Measurements from ENCODE around the gene MAPK8IP3.

MAPK8IP3 gene

DNA sequence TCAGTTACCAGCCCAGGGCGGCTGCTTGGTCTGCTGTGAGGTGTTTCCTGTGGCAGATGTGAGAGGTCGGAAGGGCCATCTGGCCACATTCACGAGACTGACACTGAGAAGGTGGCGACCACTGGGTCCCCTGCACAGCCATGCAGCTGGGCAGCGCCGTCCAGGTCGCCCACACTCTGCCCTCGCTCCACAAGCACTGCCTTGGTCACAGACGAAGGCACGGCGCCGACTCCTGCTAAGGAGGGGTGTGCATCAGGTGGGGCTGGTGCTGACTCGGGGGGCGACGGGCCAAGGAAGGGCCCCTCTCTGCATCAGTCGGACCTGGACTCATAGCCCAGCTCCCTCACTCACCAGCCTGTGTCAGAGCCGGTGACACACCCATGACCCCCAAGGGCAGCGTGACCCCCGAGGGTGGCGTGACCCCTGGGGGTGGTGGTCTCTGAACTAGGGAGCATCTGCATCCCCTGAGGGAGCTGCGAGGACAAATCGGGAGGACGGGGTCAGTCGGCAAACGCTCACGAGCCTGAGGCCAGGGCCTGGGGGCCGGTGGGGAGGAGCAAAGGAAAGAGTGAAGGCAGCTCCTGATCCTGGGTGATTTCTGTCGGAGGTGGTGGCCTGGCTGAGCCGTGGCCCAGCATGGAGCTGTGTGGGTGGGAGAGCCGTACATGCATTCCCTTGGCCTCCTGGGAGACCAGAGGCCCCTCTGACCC, 34.9 kb downstream of the MAPK8IP3 start:
- TF ChIP-seq, protein P1, sequence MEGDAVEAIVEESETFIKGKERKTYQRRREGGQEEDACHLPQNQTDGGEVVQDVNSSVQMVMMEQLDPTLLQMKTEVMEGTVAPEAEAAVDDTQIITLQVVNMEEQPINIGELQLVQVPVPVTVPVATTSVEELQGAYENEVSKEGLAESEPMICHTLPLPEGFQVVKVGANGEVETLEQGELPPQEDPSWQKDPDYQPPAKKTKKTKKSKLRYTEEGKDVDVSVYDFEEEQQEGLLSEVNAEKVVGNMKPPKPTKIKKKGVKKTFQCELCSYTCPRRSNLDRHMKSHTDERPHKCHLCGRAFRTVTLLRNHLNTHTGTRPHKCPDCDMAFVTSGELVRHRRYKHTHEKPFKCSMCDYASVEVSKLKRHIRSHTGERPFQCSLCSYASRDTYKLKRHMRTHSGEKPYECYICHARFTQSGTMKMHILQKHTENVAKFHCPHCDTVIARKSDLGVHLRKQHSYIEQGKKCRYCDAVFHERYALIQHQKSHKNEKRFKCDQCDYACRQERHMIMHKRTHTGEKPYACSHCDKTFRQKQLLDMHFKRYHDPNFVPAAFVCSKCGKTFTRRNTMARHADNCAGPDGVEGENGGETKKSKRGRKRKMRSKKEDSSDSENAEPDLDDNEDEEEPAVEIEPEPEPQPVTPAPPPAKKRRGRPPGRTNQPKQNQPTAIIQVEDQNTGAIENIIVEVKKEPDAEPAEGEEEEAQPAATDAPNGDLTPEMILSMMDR (IDR thresholded peaks at IDR 0.05; ENCODE audit: insufficient read depth, low read depth, low read length, missing control alignments), result no peak
- no peak for DNase-seq (ENCODE audit: low read depth)
- no peak overlapping the region for H3K4me3 ChIP-seq (ENCODE audit: low read depth, low read length)

DNA sequence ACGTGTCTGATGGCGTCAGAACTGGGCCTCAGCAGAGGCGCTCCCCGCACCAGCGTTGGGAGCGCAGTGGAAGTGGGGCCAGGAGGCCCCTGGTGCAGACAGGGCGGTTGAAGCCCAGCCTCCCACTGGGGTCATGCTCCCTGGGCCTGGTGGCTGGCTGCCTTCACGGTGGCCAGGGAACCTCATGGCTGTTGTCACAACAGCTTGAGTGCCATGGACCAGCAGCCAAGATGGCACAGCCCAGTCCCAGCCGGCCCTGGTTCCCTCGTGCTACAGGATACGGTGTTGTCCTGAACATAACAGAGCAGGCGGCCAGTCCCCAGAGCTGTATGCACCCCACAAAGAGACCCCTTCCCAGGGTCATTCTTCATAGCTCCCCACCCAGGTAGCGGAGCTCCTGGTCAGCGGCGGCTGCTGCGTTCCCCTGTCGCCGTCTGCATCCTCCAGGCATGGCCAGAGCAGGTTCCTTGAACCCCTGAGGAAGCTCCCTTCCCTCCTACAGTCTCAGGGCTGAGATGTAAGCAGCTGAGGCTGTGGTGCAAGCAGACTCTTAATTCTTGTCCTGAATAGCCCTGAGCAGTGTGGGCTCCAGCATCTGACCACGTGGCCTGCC, 35.7 kb downstream of the MAPK8IP3 start:
- TF ChIP-seq, protein P1 (IDR thresholded peaks at IDR 0.05; ENCODE audit: insufficient read depth, low read depth, low read length, missing control alignments), result no peak
- DNase-seq (ENCODE audit: low read depth), result no peak

DNA sequence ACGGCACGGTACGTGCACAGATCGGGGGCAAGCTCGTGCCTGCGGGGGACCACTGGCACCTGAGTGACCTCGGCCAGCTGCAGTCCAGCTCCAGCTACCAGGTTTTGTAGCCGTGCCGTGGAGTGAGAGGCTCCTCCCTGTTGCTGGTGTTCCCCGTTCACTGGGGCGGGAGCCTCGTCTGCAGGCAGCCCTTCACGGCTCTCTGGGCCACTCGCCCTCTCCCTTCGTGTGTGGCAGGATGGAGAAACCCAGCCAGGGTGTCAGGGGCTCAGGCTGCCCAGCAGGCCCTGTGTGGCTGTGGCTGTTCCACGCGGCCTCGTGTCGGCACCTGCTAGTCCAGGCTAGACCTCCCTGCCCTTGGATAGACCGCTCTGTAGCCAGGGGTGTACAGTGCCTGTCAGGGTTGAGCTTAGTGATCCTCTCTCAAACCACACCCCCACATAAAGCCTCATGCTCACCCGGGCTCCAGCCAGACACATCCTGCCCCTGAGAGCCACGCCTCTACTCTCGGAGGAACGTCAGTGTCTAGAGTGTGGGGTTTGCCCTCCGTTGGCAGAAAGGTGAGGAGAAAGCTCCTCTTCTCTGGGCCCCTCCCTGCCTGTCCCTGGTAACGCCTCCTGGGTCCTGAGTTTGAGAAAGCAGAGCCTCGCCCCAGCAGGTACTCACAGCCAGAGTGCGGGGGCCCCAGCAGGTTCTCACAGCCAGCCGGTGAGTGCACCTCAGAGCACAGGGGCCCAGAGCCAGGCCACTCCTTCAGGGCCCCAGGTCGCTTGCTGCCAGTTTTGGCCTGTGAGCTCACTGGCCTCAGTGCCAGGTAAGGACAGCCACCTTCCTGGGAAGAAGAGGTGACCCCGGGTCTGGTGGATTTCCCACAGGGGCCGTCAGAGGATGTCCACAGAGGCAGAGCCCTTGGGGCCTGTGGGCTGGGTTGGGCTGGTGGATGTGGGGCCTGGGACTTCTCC, 37.7 kb downstream of the MAPK8IP3 start:
- no peak for DNase-seq (ENCODE audit: low read depth)
- TF ChIP-seq, protein P1 (IDR thresholded peaks at IDR 0.05; ENCODE audit: insufficient read depth, low read depth, low read length, missing control alignments), result no peak
- no peak overlapping the region for H3K4me3 ChIP-seq (ENCODE audit: low read depth, low read length)

More for the DNA sequence above, 35.7 kb downstream of the MAPK8IP3 start:
- no peak overlapping the region for H3K4me3 ChIP-seq (ENCODE audit: low read depth, low read length)

DNA sequence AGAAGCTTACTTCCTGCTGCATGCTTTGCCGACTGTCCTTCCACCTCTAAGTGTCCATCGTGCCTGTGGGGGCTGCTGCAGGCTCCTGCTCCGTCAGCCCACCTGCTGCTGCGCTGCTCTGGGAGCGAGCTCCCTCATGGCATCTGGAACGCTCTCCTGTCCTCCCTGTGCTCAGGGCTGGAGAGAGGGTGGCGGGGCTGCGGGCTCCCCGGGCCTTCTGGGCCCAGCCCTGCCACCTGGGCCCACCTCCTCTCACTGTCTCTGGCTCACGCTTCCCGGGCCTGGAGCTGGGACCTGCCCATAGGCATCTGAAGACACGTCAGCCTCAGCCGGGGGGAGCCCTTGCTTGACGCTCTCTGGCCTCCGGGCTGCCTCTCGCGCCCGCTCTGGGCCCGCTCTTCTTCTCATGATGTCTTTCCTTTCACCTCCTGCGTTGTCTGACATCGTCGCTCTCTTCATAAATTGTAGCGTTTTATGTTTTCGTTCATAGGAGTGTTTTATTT, 38.4 kb downstream of the MAPK8IP3 start:
- no peak overlapping the region for H3K4me3 ChIP-seq (ENCODE audit: low read depth, low read length)
- TF ChIP-seq, protein P1 (IDR thresholded peaks at IDR 0.05; ENCODE audit: insufficient read depth, low read depth, low read length, missing control alignments), result no peak
- no peak for DNase-seq (ENCODE audit: low read depth)

DNA sequence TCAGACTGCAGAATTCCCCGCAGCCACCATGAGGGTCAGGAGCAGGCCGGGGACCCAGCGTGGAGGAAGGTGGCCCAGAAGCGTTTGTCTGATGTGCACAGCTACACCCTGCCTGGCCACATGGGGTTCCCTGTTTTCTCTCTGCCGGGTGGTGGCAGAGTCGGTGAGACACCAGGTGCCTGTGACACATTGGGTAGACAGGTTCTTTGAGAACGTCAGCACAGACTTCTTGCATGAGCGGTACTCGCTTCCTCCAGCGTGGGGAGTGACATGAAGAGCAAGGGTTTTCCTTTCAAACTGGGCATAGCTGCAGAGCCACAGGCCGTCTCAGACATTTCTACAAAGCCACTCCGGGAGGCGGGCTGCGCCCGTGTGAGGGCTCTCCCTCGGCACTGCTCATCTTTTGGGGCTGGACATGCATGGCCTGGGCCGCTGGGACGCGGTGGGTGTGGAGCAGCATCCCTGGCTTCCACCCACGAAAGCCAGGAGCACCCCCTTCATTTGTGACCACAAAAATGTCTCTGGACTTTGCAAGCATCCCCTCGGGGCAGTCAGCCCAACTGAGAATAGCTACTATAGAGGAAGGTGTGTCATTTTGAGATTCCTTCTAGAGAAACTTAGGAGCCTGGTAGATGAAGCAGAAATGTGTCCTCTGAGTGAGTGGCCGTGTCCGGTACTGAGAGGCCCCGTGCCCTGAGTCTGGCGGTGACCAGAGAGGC, 39.3 kb downstream of the MAPK8IP3 start:
- no peak overlapping the region for H3K4me3 ChIP-seq (ENCODE audit: low read depth, low read length)
- TF ChIP-seq, protein P1 (IDR thresholded peaks at IDR 0.05; ENCODE audit: insufficient read depth, low read depth, low read length, missing control alignments), result no peak
- no peak for DNase-seq (ENCODE audit: low read depth)
